Duodenal mucosa (tissue), 2 donors: ENCODE results near the gene DIP2C.

Source experiments
- H3K27ac ChIP-seq: one replicate; pipeline ENCODE4 v1.7.0; 2013; ENCODE audit warnings: low read depth, low read length
- H3K27me3 ChIP-seq, 2 donors: one replicate each; pipeline ENCODE4 v1.7.0; 2013; ENCODE audit warnings: low read length in 2 of 2, control low read depth in 1 of 2; ENCODE audit not compliant: insufficient read depth in 2 of 2, control insufficient read depth in 1 of 2
- H3K36me3 ChIP-seq, 2 donors: one replicate each; pipeline ENCODE4 v1.7.0; 2013; ENCODE audit warnings: low read length in 2 of 2, control low read depth in 1 of 2; ENCODE audit not compliant: insufficient read depth in 2 of 2, control insufficient read depth in 1 of 2
- H3K4me1 ChIP-seq, 2 donors: one replicate each; pipeline ENCODE4 v1.7.0; 2013; ENCODE audit warnings: low read length in 2 of 2, control low read depth in 1 of 2; ENCODE audit not compliant: insufficient read depth in 2 of 2, control insufficient read depth in 1 of 2
- H3K4me3 ChIP-seq, 2 donors: one replicate each; pipeline ENCODE4 v1.7.0; 2013; ENCODE audit warnings: low read length in 2 of 2, low read depth in 1 of 2
- H3K9ac ChIP-seq, 2 donors: one replicate each; pipeline ENCODE4 v1.7.0; 2013; ENCODE audit warnings: low read length in 2 of 2, low read depth in 1 of 2
- H3K9me3 ChIP-seq, 2 donors: one replicate each; pipeline ENCODE4 v1.7.0; 2013; ENCODE audit warnings: low read length in 2 of 2, control low read depth in 1 of 2; ENCODE audit not compliant: control insufficient read depth in 1 of 2

Gene DIP2C

DNA sequence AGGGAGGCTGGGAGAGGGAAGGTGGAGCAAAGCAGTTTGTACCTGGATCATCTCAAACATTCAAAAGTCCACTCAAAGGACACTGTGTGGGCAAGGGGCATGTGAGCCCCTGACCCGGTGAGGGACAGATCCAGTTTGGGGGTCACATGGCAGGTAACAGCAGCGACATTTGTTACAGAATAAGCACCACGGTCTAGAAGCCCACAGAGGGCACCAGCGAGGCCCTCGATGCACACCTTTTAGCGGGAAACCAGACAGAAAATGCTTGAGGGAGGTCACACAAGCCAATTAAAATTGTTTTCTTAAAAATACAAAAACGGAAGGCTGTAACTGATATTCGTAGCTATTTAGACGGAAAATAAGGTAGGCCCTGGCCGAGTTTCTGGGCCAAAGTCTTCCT lies 409.8 kb downstream of the DIP2C start:
- Histone ChIP-seq H3K9ac (no peak overlapping the region), H3K9me3 (no peaks in the 10 kb centered on the region), H3K4me3 (no peak overlapping the region), H3K27ac (no peak overlapping the region), H3K27me3 (no peaks in the 10 kb centered on the region), H3K36me3 (peaks cover 14 to 48% of the 10 kb centered on the region in 2 donors), H3K4me1 (no peaks in the 10 kb centered on the region)

- no peaks in the 10 kb centered on the region for H3K4me1 ChIP-seq
- H3K27me3 ChIP-seq = no peaks in the 10 kb centered on the region
- peaks cover 14 to 45% of the 10 kb centered on the region in 2 donors for H3K36me3 ChIP-seq
- H3K9me3 ChIP-seq = no peaks in the 10 kb centered on the region
- no peak overlapping the region for H3K27ac ChIP-seq
- no peak overlapping the region for H3K4me3 ChIP-seq
- no peak overlapping the region for H3K9ac ChIP-seq
Observed at GRCh38 chr10:279232-279631, 410.2 kb downstream of the DIP2C start.

DNA sequence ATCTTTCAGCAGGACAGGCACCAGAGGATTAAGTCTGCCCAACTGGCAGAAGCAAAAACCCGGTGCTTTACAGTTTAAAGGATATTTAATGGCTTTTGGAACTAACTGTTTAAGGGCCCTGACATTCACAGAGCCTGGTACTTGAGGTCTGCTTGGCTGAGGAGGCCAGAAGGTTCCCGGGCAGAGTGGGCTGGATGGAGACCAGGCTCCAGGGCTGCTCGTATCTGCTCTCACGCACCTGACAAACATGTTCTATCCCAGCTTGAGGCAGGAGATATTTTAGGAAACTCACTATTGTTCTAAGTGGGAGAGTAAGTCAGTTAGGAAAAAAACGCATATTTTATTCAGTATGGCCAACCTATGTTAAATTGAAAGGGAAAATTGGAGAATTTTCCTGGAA lies 410.8 kb downstream of the DIP2C start:
- Histone ChIP-seq H3K36me3 (peaks cover 11 to 40% of the 10 kb centered on the region in 2 donors), H3K4me3 (no peak overlapping the region), H3K9me3 (no peaks in the 10 kb centered on the region)

DNA sequence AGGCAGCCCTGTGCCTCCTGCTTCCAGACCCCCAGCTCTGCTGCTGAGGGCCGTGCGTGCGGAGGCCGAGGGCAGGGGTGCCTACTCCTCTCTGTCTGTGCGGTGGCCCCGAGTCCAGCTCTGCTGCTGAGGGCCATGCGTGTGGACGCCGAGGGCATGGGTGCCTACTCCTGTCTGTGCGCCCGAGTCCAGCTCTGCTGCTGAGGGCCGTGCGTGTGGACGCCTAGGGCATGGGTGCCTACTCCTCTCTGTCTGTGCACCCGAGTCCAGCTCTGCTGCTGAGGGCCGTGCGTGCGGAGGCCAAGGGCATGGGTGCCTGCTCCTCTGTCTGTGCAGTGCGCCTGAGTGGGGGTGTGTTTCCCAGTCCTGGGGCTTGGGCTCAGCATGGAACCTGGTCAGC lies 411.5 kb downstream of the DIP2C start:
- H3K4me1 ChIP-seq = no peaks in the 10 kb centered on the region
- no peak overlapping the region for H3K27ac ChIP-seq
- no peaks in the 10 kb centered on the region for H3K27me3 ChIP-seq
- H3K9me3 ChIP-seq = no peaks in the 10 kb centered on the region
- H3K36me3 ChIP-seq = peaks cover 6 to 39% of the 10 kb centered on the region in 2 donors
- no peak overlapping the region for H3K9ac ChIP-seq
- no peak overlapping the region for H3K4me3 ChIP-seq

More for the DNA sequence above, 410.8 kb downstream of the DIP2C start:
- Histone ChIP-seq H3K9ac (no peak overlapping the region), H3K27ac (no peak overlapping the region), H3K4me1 (no peaks in the 10 kb centered on the region), H3K27me3 (no peaks in the 10 kb centered on the region)

DNA sequence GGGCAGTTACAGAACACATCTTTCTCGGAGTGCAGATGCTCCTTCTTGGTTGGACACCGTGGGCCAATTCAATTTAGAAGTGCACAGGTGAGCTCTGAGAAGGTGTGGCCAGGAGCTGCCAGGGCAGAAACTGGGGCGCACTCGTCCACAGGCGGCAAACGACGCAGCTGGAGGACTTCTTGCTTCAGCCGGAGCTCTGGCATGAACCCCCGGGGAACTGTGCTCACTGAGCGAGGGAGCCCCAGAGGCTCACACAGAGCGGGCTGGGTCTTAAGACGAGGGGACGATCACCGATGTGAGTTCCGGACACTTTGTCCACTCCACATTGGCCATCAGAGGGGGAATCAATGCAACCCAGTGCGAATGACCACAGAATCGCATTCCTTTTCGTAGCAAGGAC lies 413.8 kb downstream of the DIP2C start:
- no peak overlapping the region for H3K9ac ChIP-seq
- no peaks in the 10 kb centered on the region for H3K9me3 ChIP-seq
- H3K4me1 ChIP-seq = no peaks in the 10 kb centered on the region
- no peaks in the 10 kb centered on the region for H3K27me3 ChIP-seq
- H3K27ac ChIP-seq = no peak overlapping the region
- H3K4me3 ChIP-seq = no peak overlapping the region
- H3K36me3 ChIP-seq = peaks cover 0 to 23% of the 10 kb centered on the region in 2 donors

DNA sequence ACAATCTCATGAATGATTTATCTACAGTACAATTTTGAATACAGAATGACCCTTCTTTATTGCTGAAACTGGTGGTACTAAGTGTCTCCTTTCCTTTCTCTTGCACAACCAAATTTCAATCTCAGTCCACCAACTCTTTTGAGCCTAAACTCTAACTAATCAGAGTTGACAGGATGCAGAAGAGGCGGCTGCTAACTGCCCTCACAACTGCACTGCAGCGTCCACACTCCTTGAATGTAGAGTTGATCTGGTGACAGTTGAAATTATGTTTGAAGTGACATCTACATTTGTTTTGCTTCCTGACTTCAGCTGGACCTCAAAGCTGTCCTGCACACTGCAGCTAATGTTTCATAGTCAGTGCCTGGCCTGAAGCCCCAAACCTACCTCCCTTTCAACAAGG lies 414.6 kb downstream of the DIP2C start:
- Histone ChIP-seq H3K36me3 (peaks cover 0 to 15% of the 10 kb centered on the region in 2 donors), H3K27ac (no peak overlapping the region)

DNA sequence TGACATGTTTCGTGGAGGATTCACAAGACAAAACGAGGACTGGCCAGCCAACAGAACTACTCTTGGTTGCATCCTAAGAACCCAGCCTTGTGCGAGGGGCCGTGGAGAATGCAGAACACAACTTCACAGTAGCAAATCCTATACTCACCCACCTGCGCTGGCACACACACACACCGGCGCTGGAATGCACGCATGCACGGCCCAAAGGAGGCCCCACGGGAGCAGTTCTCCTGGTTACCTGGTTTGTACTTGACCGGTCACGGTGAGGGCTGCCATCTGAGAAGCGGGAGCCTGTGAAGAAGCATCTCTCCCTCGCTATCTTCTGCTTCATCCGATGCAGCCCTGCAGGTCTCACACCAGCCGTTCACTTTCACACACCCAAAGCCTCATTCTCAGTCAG lies 416.4 kb downstream of the DIP2C start:
- Histone ChIP-seq H3K4me3 (no peak overlapping the region), H3K36me3 (peaks cover 0 to 11% of the 10 kb centered on the region in 2 donors), H3K4me1 (no peaks in the 10 kb centered on the region), H3K9ac (no peak overlapping the region), H3K27me3 (no peaks in the 10 kb centered on the region), H3K9me3 (no peaks in the 10 kb centered on the region), H3K27ac (no peak overlapping the region)

More for the DNA sequence above, 414.6 kb downstream of the DIP2C start:
- no peak overlapping the region for H3K4me3 ChIP-seq
- H3K27me3 ChIP-seq = no peaks in the 10 kb centered on the region
- no peaks in the 10 kb centered on the region for H3K9me3 ChIP-seq
- H3K4me1 ChIP-seq = no peaks in the 10 kb centered on the region
- no peak overlapping the region for H3K9ac ChIP-seq

- no peaks in the 10 kb centered on the region for H3K36me3 ChIP-seq
- no peaks in the 10 kb centered on the region for H3K9me3 ChIP-seq
Observed at GRCh38 chr10:271722-272121, 417.7 kb downstream of the DIP2C start.

DNA sequence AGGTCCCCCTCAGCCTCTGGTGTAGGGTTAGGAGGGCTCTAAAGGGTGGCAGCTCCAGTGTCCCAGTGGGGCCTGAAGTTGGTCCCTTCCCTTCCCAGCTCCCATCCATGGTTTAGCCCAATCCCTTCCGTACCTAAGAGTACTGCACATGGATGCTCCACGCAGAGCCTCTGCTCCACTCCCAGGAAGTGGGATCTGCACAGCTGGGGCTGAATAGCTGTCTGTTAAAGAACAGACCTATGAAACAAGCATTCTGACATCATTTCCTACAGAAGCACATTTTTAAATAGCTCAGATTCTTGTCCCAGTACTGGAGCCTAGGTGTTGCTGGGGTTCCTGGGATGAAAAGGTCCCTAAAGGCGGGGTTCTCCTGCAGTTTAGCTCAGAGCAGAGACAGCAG lies 418.3 kb downstream of the DIP2C start:
- Histone ChIP-seq H3K9ac (no peak overlapping the region), H3K4me1 (no peaks in the 10 kb centered on the region), H3K9me3 (no peaks in the 10 kb centered on the region), H3K27me3 (no peaks in the 10 kb centered on the region), H3K27ac (no peak overlapping the region), H3K36me3 (no peaks in the 10 kb centered on the region), H3K4me3 (no peak overlapping the region)

More at GRCh38 chr10:271722-272121, 417.7 kb downstream of the DIP2C start:
- no peak overlapping the region for H3K4me3 ChIP-seq
- no peak overlapping the region for H3K27ac ChIP-seq
- H3K9ac ChIP-seq = no peak overlapping the region
- no peaks in the 10 kb centered on the region for H3K27me3 ChIP-seq
- no peaks in the 10 kb centered on the region for H3K4me1 ChIP-seq

DNA sequence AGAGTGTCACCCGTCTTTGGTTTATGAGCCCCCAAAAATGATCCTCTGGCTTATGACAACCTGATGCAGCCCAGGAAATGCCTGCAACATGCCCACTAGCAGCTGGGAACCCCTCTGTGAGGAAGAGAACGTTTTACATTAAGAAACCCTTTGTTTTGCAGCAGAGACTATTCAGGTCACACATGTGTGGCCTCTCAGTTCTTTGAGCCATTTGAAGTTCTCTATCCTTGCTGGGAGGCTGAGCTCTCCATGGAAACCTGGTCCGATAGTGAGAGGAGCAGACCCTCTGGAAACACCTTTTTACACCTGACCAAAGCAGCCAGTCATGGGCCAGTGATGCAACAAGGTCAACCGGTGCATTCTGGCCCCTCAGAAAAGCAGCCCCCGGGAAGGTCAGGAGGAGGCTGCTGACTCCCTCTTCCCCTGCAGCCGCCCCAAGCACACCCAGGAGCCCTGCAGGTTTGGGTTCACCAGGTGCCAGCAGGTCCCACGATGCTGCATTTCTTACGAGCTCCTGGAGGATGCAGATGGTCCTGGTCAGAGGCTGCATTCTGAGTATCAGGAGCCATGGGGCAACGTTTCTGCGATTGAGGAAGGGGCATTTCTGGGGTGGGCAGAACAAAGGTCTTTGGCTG lies 419.9 kb downstream of the DIP2C start:
- Histone ChIP-seq H3K36me3 (no peaks in the 10 kb centered on the region), H3K4me1 (no peaks in the 10 kb centered on the region), H3K27ac (no peak overlapping the region), H3K4me3 (no peak overlapping the region), H3K9ac (no peak overlapping the region), H3K27me3 (no peaks in the 10 kb centered on the region), H3K9me3 (no peaks in the 10 kb centered on the region)
